GM18870 (cell line): ENCODE results near the gene PSMD4.
A peak's percentile ranks its signal among the peaks of the same experiment; 100 is the strongest.
"Not testable (repeated sequence)": the region's sequence is repeated elsewhere in the genome, so short reads cannot be mapped to it uniquely, and the experiment has no call there.

ENCODE experiments used
- ATAC-seq: cut with Tn5 transposase; IDR thresholded peaks from one replicate; pipeline ENCODE4 v1.9.1; 2021; ENCODE audit warnings: moderate library complexity; ENCODE audit not compliant: unreplicated experiment

The PSMD4 gene

DNA sequence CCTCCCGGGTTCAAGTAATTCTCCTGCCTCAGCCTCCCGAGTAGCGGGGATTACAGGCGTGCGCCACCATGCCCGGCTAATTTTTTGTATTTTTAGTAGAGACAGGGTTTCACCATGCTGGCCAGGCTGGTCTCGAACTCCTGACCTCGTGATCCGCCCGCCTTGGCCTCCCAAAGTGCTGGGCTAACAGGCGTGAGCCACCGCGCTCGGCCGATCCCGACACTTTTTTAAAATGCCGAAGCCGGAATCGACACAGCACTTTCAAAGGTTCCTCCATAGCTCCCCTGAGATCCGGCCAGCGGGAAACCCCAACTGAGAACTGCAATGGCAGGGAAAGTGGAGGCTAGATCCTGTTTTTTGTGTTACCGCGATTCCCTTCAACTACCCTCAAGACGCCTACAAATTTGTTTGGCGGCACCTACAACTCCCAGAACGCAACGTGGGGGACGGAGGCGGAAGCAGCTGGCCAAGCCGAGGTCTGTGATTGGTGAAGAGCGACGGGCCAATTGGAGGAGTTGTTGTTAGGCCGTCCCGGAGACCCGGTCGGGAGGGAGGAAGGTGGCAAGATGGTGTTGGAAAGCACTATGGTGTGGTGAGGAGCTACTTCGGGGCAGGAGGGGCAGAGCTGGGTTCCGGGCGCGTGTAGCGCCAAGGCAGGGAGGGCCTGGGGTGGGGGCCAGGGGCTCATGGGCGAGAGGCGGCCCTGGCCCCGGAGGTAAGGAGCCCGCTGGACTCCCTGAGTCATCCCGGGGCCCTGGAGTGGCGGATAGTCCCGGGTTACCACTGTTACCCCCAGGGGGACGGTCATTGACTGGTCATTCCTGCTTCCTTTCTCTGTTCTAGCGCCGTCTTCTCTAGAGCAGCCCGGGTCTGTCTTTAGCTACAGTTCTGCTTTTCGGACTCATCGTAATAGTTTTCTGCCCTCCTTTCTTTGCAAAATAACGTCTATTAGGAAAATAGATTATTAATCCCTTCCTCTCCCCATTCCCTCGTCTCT is at the start of gene PSMD4:
TSS of gene PSMD4 (plus strand) at position 518 of the 997 bp plus-strand sequence. CDS start at position 567, 49 bp downstream.
- peak; percentile 85 for ATAC-seq

GRCh38 chr1:151205381-151205965 is 49.1 kb upstream of the PSMD4 start:
- not testable (repeated sequence) for ATAC-seq

DNA sequence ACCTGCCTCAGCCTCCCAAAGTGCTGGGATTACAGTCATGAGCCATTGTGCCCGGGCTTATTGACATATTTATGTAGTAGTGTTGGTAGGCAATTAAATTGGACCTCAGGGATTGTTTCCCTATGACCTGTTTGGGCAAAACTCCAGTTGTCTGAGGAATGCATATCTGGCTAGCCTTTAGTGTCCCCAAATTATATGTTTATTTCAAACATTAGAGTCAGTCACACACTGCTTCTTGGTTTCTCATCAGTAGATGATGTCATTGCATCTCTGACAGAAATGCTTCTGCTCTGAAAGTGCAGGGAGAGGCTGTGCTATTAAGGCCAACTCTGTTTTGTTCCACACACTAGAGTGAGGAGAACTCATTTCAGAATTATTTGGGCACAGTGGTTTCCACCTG is 43.7 kb upstream of the PSMD4 start:
- no peak for ATAC-seq

DNA sequence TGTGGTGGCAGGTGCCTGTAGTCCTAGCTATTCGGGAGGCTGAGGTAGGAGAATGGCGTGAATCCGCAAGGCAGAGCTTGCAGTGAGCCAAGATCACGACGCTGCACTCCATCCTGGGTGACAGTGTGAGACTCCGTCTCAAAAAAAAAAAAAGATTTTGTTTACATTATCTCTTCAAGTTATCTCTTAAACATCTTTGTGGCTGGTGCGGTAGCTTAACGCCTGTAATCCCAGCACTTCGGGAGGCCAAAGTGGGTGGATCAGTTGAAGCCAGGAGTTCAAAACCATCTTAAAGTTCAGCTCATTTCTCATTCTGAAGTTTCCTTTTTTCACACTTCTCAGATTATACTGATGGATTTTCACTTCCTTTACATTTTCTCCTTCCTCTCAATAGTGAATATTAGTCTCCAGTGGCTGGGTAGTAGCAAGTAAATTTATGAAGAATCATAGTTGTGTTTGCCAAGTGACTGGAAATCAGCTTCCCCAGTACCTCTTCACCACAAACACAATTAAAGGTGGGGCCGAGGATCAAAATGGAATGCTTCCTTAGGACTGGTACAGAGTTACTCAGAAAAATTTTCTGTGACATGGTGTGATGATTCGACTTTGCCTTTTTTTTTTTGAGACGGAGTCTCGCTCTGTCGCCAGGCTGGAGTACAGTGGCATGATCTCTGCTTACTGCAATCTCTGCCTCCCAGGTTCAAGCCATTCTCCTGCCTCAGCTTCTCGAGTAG is 42.4 kb upstream of the PSMD4 start:
- no peak for ATAC-seq

GRCh38 chr1:151213560-151213959 is 41.0 kb upstream of the PSMD4 start:
- ATAC-seq: no peak

DNA sequence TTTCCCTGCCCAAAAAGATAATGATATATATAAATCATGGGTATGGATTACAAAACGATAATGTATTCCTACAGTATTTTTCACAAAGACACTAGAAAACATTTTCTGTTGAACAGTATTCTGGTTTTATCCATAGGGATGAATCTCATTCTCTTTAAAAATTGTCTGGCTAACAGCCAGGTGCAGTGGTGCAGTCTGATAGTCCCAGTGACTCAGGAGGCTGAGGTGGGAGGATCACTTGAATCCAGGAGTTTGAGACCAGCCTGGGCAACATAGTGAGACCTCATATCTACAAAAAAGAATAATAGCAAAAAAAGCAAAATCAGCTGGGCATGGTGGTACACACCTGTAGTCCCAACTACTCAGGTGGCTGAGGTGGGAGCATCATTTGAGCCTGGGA is 32.9 kb upstream of the PSMD4 start:
- no peak for ATAC-seq

- no peak for ATAC-seq
These were observed 32.4 kb upstream of the PSMD4 start for GRCh38 chr1:151222130-151222529.

DNA sequence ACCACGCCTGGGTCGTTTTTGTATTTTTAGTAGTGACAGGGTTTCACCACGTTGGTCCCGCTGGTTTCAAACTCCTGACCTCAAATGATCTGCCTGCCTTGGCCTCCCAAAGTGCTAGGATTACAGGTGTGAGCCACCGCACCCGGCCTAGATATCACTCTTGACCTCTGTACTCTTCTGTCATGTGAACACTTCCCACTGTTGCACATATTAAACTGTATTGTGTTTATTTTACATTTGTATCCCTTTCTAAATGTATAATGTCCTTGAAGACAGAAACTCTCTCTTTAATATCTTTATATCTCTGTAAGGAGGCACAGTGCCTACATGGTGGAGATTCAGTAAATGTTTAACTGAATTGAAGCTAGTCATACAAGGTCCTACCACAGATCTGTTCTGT is 19.3 kb upstream of the PSMD4 start:
- ATAC-seq: no peak

GRCh38 chr1:151237678-151238466 is 16.7 kb upstream of the PSMD4 start:
- no peak for ATAC-seq

DNA sequence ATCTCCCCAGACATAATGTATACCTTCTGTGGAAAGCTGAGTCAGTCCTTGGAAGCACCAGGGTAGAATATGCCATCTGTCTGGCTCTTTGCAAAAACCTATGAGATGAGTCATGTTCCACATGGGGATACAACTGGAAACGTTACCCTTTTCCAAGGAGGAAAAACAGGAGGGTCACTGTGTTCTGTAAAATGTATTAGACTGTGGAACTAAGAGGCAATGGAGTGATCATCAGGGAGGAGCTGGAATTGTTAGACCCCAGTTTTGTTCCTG is 16.1 kb upstream of the PSMD4 start:
- ATAC-seq: no peak

DNA sequence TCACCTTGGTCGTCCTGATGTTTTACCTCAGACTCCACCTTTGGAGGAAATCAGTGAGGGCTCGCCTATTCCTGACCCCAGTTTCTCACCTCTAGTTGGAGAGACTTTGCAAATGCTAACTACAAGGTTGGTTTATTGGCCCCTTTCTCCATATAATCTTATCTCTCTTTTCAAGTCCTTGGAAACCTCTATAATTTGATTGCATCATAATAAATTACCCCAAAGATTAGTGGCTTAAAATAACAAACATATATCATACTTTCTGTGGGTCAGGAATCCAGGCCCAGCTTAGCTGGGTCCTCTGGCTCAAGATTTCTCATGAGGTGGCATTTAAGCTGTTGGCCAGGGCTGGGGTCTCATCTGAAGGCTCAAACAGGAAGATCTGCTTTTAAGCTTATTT is 12.1 kb upstream of the PSMD4 start:
- ATAC-seq: no peak

DNA sequence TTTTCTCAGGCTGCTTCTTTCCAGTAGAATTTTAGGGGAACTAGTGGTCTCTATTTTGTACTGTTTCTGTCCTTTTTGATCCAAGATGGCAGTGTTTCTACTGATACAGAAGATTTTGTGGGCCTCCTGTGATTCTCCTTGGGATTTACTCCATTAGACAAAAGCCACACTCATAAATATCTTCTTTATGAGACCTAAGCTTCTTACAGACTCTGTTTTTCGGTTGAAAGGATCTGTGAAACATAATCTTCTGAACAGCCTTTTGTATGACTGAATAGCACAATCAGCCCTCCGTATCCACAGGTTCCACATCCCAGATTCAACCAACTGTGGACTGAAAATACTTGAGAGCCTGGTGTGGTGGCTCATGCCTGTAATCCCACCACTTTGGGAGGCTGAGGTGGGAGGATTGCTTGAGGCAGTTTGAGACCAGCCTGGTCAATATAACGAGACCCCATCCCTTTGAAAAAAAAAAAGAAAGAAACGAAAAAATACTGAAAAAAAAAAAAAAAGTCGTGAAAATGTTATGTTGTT is 10.8 kb upstream of the PSMD4 start:
- no peak for ATAC-seq

DNA sequence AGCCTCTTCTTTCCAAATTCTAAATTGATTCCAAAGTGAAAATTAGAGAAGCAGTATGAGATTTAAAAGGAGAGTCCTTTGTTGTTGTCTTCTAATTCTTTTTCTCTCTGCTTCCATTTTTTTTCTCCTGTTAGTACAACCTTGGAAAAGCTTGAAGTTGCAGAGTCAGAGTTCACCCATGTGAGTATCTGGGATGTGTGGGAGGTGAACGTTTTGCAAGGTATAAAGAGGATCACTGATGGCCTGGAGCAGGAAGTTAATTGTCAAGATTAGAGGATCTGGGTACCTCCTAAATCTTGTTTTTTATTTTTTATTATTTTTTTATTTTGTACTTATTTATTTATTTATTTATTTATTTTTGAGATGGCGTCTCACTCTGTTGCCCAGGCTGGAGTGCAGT is 7.7 kb upstream of the PSMD4 start:
- ATAC-seq: no peak

- ATAC-seq: no peak
These were observed 2.7 kb upstream of the PSMD4 start for GRCh38 chr1:151251656-151252470.

- ATAC-seq: no peak
These were observed 847 bp downstream of the PSMD4 start for GRCh38 chr1:151255381-151255780.

- ATAC-seq: no peak
These were observed 4.8 kb downstream of the PSMD4 start for GRCh38 chr1:151259351-151259750.

- ATAC-seq: no peak
These were observed 11.1 kb downstream of the PSMD4 start for GRCh38 chr1:151265446-151266236.

DNA sequence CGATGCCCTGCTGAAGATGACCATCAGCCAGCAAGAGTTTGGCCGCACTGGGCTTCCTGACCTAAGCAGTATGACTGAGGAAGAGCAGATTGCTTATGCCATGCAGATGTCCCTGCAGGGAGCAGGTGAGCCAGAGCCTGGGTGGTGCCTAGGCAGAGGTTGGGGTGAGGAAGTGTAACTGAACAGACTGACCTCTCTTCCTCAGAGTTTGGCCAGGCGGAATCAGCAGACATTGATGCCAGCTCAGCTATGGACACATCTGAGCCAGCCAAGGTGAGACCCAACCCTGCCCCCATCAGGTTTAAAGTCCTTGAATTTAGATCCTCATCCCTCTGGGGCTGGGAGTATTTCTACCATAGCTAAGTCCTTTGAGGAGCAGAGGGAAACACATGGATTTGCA is 11.8 kb downstream of the PSMD4 start:
- no peak for ATAC-seq

DNA sequence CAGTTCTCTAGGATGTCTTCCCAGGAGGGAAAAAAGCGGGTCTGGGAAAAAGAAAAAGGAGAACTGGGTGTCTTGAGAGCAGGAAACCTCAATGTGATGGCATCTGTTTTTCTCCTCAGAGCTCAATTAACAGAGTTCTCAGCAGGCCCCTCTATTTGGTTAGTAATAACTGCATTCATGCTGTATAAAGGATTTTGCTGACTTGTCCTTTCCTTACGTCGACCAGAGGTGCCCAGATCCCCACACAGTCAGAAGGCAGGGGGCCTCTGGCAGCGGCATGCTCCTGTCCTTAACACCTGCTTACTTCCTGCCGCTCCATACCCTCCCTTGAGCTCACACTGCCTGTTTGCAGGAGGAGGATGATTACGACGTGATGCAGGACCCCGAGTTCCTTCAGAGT is 12.3 kb downstream of the PSMD4 start:
- ATAC-seq: no peak
